ENCODE measurements around the gene SLC24A3. TPM values are rescaled to one million over a fixed set of nuclear protein-coding genes. Genes with fewer than 3 reads are reported as not detected.

SLC24A3 gene
- total and polyA plus RNA-seq, 7 donors: 0.92 to 20.8 (median 13.5) TPM

- TF ChIP-seq POLR2AphosphoS5 (IDR thresholded peaks at IDR 0.05) (no peak), EP300 (IDR thresholded peaks at IDR 0.05) (no peak), CTCF (IDR thresholded peaks at IDR 0.05) (no peak), POLR2A (IDR thresholded peaks at IDR 0.05) (no peak)
- Histone ChIP-seq H3K36me3 (no peaks in the 10 kb centered on the region), H3K27ac (peak overlapping the region in 3 of 4 donors; percentile 80 to 84 (median 81)), H3K9me3 (no peaks in the 10 kb centered on the region), H3K4me1 (peaks cover 0 to 41% (median 31%) of the 10 kb centered on the region in 4 donors), H3K4me3 (peak overlapping the region; percentile 47 to 74 (median 60)), H3K27me3 (peaks cover 0 to 6% (median 0%) of the 10 kb centered on the region in 3 donors)
- WGBS, 2 donors: 66 to 68% methylated on average over 11 of the region's 11 CpGs
- DNase-seq: no peak
- intact Hi-C loops (cut with DNase I): loop anchor here (2.0 to 10.0 kb wide), 4 partner anchors 75 to 579 kb away; no protein-coding TSS in a partner anchor
Observed at GRCh38 chr20:19213946-19214490, 1.6 kb downstream of the SLC24A3 start.

GRCh38 chr20:19218411-19218810 lies 6.0 kb downstream of the SLC24A3 start:
- Histone ChIP-seq H3K4me1 (peaks cover 0 to 35% (median 18%) of the 10 kb centered on the region in 4 donors), H3K36me3 (no peaks in the 10 kb centered on the region), H3K27me3 (no peaks in the 10 kb centered on the region), H3K9me3 (no peaks in the 10 kb centered on the region), H3K27ac (no peak overlapping the region), H3K4me3 (no peak overlapping the region)
- 87 to 93% methylated on average over 2 of the region's 2 CpGs for WGBS, 2 donors
- DNase-seq: no peak
- TF ChIP-seq POLR2AphosphoS5 (IDR thresholded peaks at IDR 0.05): no peak
- no peak for TF ChIP-seq CTCF (IDR thresholded peaks at IDR 0.05)
- no peak for TF ChIP-seq POLR2A (IDR thresholded peaks at IDR 0.05)
- no peak for TF ChIP-seq EP300 (IDR thresholded peaks at IDR 0.05)
- intact Hi-C loops (cut with DNase I): loop anchor here (10.0 kb wide), 1 partner anchor 584 kb away; no protein-coding TSS in a partner anchor

GRCh38 chr20:19222520-19223040 lies 10.1 kb downstream of the SLC24A3 start:
- DNase-seq: no peak
- H3K36me3 ChIP-seq: no peaks in the 10 kb centered on the region
- no peak for TF ChIP-seq CTCF (IDR thresholded peaks at IDR 0.05)
- no peak for TF ChIP-seq POLR2A (IDR thresholded peaks at IDR 0.05)
- no peak for TF ChIP-seq EP300 (IDR thresholded peaks at IDR 0.05)
- no peak for TF ChIP-seq POLR2AphosphoS5 (IDR thresholded peaks at IDR 0.05)
- no peak overlapping the region for H3K4me3 ChIP-seq
- peaks cover 0 to 16% (median 6%) of the 10 kb centered on the region in 4 donors for H3K4me1 ChIP-seq
- no peaks in the 10 kb centered on the region for H3K27me3 ChIP-seq
- no peak overlapping the region for H3K27ac ChIP-seq
- intact Hi-C loops (cut with DNase I): no loop called here
- WGBS, 2 donors: 83 to 91% methylated on average over 2 of the region's 2 CpGs
- peaks cover 0 to 3% (median 0%) of the 10 kb centered on the region in 4 donors for H3K9me3 ChIP-seq

GRCh38 chr20:19223640-19224039 lies 11.2 kb downstream of the SLC24A3 start:
- no peak for TF ChIP-seq POLR2A (IDR thresholded peaks at IDR 0.05)
- H3K27ac ChIP-seq: no peak overlapping the region
- DNase-seq: no peak
- no peak overlapping the region for H3K4me3 ChIP-seq
- H3K4me1 ChIP-seq: peaks cover 0 to 16% (median 6%) of the 10 kb centered on the region in 4 donors
- peaks cover 0 to 3% (median 0%) of the 10 kb centered on the region in 4 donors for H3K9me3 ChIP-seq
- WGBS, 2 donors: 80 to 92% methylated on average over 7 of the region's 7 CpGs
- intact Hi-C loops (cut with DNase I): no loop called here
- no peaks in the 10 kb centered on the region for H3K27me3 ChIP-seq
- H3K36me3 ChIP-seq: no peaks in the 10 kb centered on the region

- 73 to 92% methylated on average over 6 of the region's 6 CpGs for WGBS, 2 donors
- H3K36me3 ChIP-seq: no peaks in the 10 kb centered on the region
- H3K9me3 ChIP-seq: no peaks in the 10 kb centered on the region
- TF ChIP-seq CTCF (IDR thresholded peaks at IDR 0.05) (no peak), POLR2AphosphoS5 (IDR thresholded peaks at IDR 0.05) (peak in 3 of 4 donors; percentile 40 to 50 (median 42)), POLR2A (IDR thresholded peaks at IDR 0.05) (no peak)
- H3K4me3 ChIP-seq: no peak overlapping the region
- no peaks in the 10 kb centered on the region for H3K27me3 ChIP-seq
- DNase-seq: peak; percentile 80
- H3K4me1 ChIP-seq: peaks cover 0 to 46% (median 39%) of the 10 kb centered on the region in 4 donors
- H3K27ac ChIP-seq: peak overlapping the region in 3 of 4 donors; percentile 57 to 82 (median 79)
- intact Hi-C loops (cut with DNase I): loop anchor here (5.0 kb wide), 2 partner anchors 51 to 146 kb away; no protein-coding TSS in a partner anchor
Observed at GRCh38 chr20:19231359-19232035, 19.1 kb downstream of the SLC24A3 start.

All from sigmoid colon (tissue), 7 donors.